ENCODE results near the gene ELN. TPM values are rescaled to one million over a fixed set of nuclear protein-coding genes. Genes with fewer than 3 reads are reported as not detected.

The ELN gene
- polyA plus RNA-seq, 6 donors from 2014 or later = not detected

- ATAC-seq (ENCODE audit: low read depth in 2 of 2) = no peak
- no peaks in the 10 kb centered on the region for H3K36me3 Mint-ChIP-seq
- peak overlapping the region in 2 of 6 donors; percentile 31 to 44 for H3K27ac Mint-ChIP-seq
- H3K9me3 Mint-ChIP-seq = no peaks in the 10 kb centered on the region
- H3K4me1 Mint-ChIP-seq = peaks cover 9 to 17% (median 12%) of the 10 kb centered on the region in 3 donors
- DNase-seq = no peak
- peaks cover 26 to 54% (median 53%) of the 10 kb centered on the region in 3 donors for H3K27me3 Mint-ChIP-seq
- no peak overlapping the region for H3K4me3 Mint-ChIP-seq
Observed at GRCh38 chr7:74031403-74032190, 3.6 kb downstream of the ELN start.

GRCh38 chr7:74032191-74032490, 4.2 kb downstream of the ELN start:
- Mint-ChIP-seq H3K9me3 (no peaks in the 10 kb centered on the region), H3K36me3 (no peaks in the 10 kb centered on the region), H3K27ac (peak overlapping the region in 1 of 6 donors; percentile 44), H3K27me3 (peaks cover 23 to 53% (median 48%) of the 10 kb centered on the region in 3 donors), H3K4me3 (no peak overlapping the region), H3K4me1 (peaks cover 6 to 12% (median 8%) of the 10 kb centered on the region in 3 donors)
- no peak for DNase-seq
- ATAC-seq (ENCODE audit: low read depth in 2 of 2) = no peak

- ATAC-seq (ENCODE audit: low read depth in 2 of 2) (no peak), DNase-seq (no peak)
- Mint-ChIP-seq H3K4me3 (no peak overlapping the region), H3K36me3 (no peaks in the 10 kb centered on the region), H3K4me1 (peaks cover 6 to 10% (median 8%) of the 10 kb centered on the region in 3 donors), H3K9me3 (no peaks in the 10 kb centered on the region), H3K27ac (peak overlapping the region in 1 of 6 donors; percentile 48), H3K27me3 (peaks cover 23 to 54% (median 52%) of the 10 kb centered on the region in 3 donors)
Observed at GRCh38 chr7:74032624-74033371, 4.8 kb downstream of the ELN start.

GRCh38 chr7:74033372-74034311, 5.7 kb downstream of the ELN start:
- ATAC-seq (ENCODE audit: low read depth in 2 of 2) (no peak), DNase-seq (no peak)
- Mint-ChIP-seq H3K27me3 (peaks cover 22 to 60% (median 52%) of the 10 kb centered on the region in 3 donors), H3K36me3 (no peaks in the 10 kb centered on the region), H3K9me3 (no peaks in the 10 kb centered on the region), H3K4me3 (no peak overlapping the region), H3K4me1 (peaks cover 6 to 9% (median 8%) of the 10 kb centered on the region in 3 donors), H3K27ac (no peak overlapping the region)

GRCh38 chr7:74037609-74038008, 9.6 kb downstream of the ELN start:
- no peak overlapping the region for H3K4me3 Mint-ChIP-seq
- H3K27ac Mint-ChIP-seq = peak overlapping the region in 1 of 6 donors; percentile 14
- H3K9me3 Mint-ChIP-seq = no peaks in the 10 kb centered on the region
- peaks cover 3 to 50% (median 22%) of the 10 kb centered on the region in 3 donors for H3K27me3 Mint-ChIP-seq
- no peaks in the 10 kb centered on the region for H3K36me3 Mint-ChIP-seq
- no peaks in the 10 kb centered on the region for H3K4me1 Mint-ChIP-seq
- ATAC-seq (ENCODE audit: low read depth in 2 of 2) (no peak), DNase-seq (no peak)

GRCh38 chr7:74038194-74038961, 10.4 kb downstream of the ELN start:
- peak overlapping the region in 1 of 6 donors; percentile 24 for H3K27ac Mint-ChIP-seq
- peaks cover 3 to 55% (median 16%) of the 10 kb centered on the region in 3 donors for H3K27me3 Mint-ChIP-seq
- ATAC-seq (ENCODE audit: low read depth in 2 of 2) (no peak), DNase-seq (no peak)
- H3K36me3 Mint-ChIP-seq = no peaks in the 10 kb centered on the region
- H3K4me1 Mint-ChIP-seq = no peaks in the 10 kb centered on the region
- H3K9me3 Mint-ChIP-seq = no peaks in the 10 kb centered on the region
- no peak overlapping the region for H3K4me3 Mint-ChIP-seq

- Mint-ChIP-seq H3K4me1 (no peaks in the 10 kb centered on the region), H3K4me3 (no peak overlapping the region), H3K27me3 (peaks cover 3 to 59% (median 16%) of the 10 kb centered on the region in 3 donors), H3K9me3 (no peaks in the 10 kb centered on the region), H3K36me3 (no peaks in the 10 kb centered on the region), H3K27ac (no peak overlapping the region)
- no peak for DNase-seq
- ATAC-seq (ENCODE audit: low read depth in 2 of 2) = no peak
Observed at GRCh38 chr7:74039337-74039736, 11.4 kb downstream of the ELN start.

GRCh38 chr7:74040101-74040790, 12.3 kb downstream of the ELN start:
- H3K4me1 Mint-ChIP-seq = no peaks in the 10 kb centered on the region
- H3K4me3 Mint-ChIP-seq = no peak overlapping the region
- DNase-seq (no peak), ATAC-seq (ENCODE audit: low read depth in 2 of 2) (no peak)
- H3K27me3 Mint-ChIP-seq = peaks cover 3 to 55% (median 16%) of the 10 kb centered on the region in 3 donors
- H3K27ac Mint-ChIP-seq = no peak overlapping the region
- H3K36me3 Mint-ChIP-seq = no peaks in the 10 kb centered on the region
- no peaks in the 10 kb centered on the region for H3K9me3 Mint-ChIP-seq

GRCh38 chr7:74040791-74041520, 13.0 kb downstream of the ELN start:
- Mint-ChIP-seq H3K9me3 (no peaks in the 10 kb centered on the region), H3K27ac (peak overlapping the region in 1 of 6 donors; percentile 25)

GRCh38 chr7:74042746-74043522, 15.0 kb downstream of the ELN start:
- no peak overlapping the region for H3K27ac Mint-ChIP-seq
- H3K9me3 Mint-ChIP-seq = no peaks in the 10 kb centered on the region
- DNase-seq (no peak), ATAC-seq (ENCODE audit: low read depth in 2 of 2) (no peak)
- H3K4me1 Mint-ChIP-seq = no peaks in the 10 kb centered on the region
- H3K27me3 Mint-ChIP-seq = peaks cover 3 to 37% (median 8%) of the 10 kb centered on the region in 3 donors
- H3K4me3 Mint-ChIP-seq = no peak overlapping the region
- H3K36me3 Mint-ChIP-seq = no peaks in the 10 kb centered on the region

More at GRCh38 chr7:74040791-74041520, 13.0 kb downstream of the ELN start:
- Mint-ChIP-seq H3K4me1 (no peaks in the 10 kb centered on the region), H3K27me3 (peaks cover 3 to 50% (median 16%) of the 10 kb centered on the region in 3 donors), H3K36me3 (no peaks in the 10 kb centered on the region), H3K4me3 (no peak overlapping the region)
- DNase-seq = no peak
- ATAC-seq (ENCODE audit: low read depth in 2 of 2) = no peak

GRCh38 chr7:74043523-74043951, 15.6 kb downstream of the ELN start:
- Mint-ChIP-seq H3K4me3 (no peak overlapping the region), H3K27me3 (peaks cover 3 to 31% (median 8%) of the 10 kb centered on the region in 3 donors), H3K9me3 (no peaks in the 10 kb centered on the region), H3K4me1 (no peaks in the 10 kb centered on the region), H3K36me3 (no peaks in the 10 kb centered on the region), H3K27ac (no peak overlapping the region)
- ATAC-seq (ENCODE audit: low read depth in 2 of 2) (no peak), DNase-seq (no peak)

Measured in naive B cell (primary cell).